HEK293 (cell line): Measurements from ENCODE around the gene MYH11.

Experiments used
- CTCF ChIA-PET: fragments of 350-600 bp; formaldehyde crosslinking; extraction: SDS; loops from one replicate; lab custom pipeline; 2021; ENCODE audit warnings: antibody characterized with exemption; lab: Yijun Ruan, JAX
- POLR2A ChIA-PET: fragments of 300-600 bp; formaldehyde crosslinking; extraction: SDS; loops from one replicate; lab custom pipeline; 2020; ENCODE audit warnings: antibody characterized with exemption, inconsistent platforms; lab: Yijun Ruan, JAX
- H3K27ac ChIP-seq: fragments of 200-500 bp; sonication (Bioruptor generic); 2 replicates; pipeline ENCODE4 v1.5.1; 2014; ENCODE audit warnings: low read depth, low read length, control low read depth, inconsistent platforms; ENCODE audit errors: extremely low read depth
- H3K36me3 ChIP-seq, 2 experiments: fragments of 200-500 bp in 1 of 2; sonication (Bioruptor generic) in 1 of 2; 1 replicate in 1 of 2; 2 replicates in 1 of 2; pipeline ENCODE4 v1.5.1; 2014 to 2017; ENCODE audit warnings: inconsistent platforms in 2 of 2, low read length in 2 of 2; ENCODE audit not compliant: control insufficient read depth in 2 of 2, insufficient read depth in 1 of 2
- H3K4me1 ChIP-seq: fragments of 200-500 bp; sonication (Bioruptor generic); 2 replicates; pipeline ENCODE4 v1.5.1; 2014; ENCODE audit warnings: mild to moderate bottlenecking, low read length, inconsistent platforms; ENCODE audit not compliant: control insufficient read depth, insufficient read depth
- H3K4me3 ChIP-seq: 2 replicates; pipeline ENCODE4 v1.5.1; 2011; ENCODE audit warnings: low read depth, mild to moderate bottlenecking, control low read depth, low read length, moderate library complexity
- H3K9me3 ChIP-seq: fragments of 200-500 bp; sonication (Bioruptor generic); 2 replicates; pipeline ENCODE4 v1.5.1; 2014; ENCODE audit warnings: low read depth, low read length, inconsistent platforms; ENCODE audit not compliant: control insufficient read depth, insufficient read depth
- MZF1 ChIP-seq: fragments of 450-650 bp; formaldehyde crosslinking; IDR thresholded peaks from 2 replicates; pipeline ENCODE4 v1.5.1; 2017; ENCODE audit warnings: missing biosample characterization, missing genetic modification characterization, borderline replicate concordance
- PRDM2 ChIP-seq: fragments of 450-650 bp; formaldehyde crosslinking; IDR thresholded peaks from 2 replicates; pipeline ENCODE4 v1.5.1; 2016; ENCODE audit warnings: missing biosample characterization, missing genetic modification characterization, borderline replicate concordance
- SP2 ChIP-seq: fragments of 450-650 bp; formaldehyde crosslinking; IDR thresholded peaks from 2 replicates; pipeline ENCODE4 v1.5.1; 2016; ENCODE audit warnings: missing biosample characterization, missing genetic modification characterization
- ZBTB44 ChIP-seq: fragments of 450-650 bp; IDR thresholded peaks from 2 replicates; pipeline ENCODE4 v1.5.1; 2018; ENCODE audit warnings: missing biosample characterization, mild to moderate bottlenecking, missing genetic modification characterization
- ZBTB48 ChIP-seq: fragments of 450-650 bp; formaldehyde crosslinking; IDR thresholded peaks from 2 replicates; pipeline ENCODE4 v1.5.1; 2016; ENCODE audit warnings: missing biosample characterization, missing genetic modification characterization
- ZNF132 ChIP-seq: fragments of 450-650 bp; formaldehyde crosslinking; IDR thresholded peaks from 2 replicates; pipeline ENCODE4 v1.5.1; 2017; ENCODE audit warnings: missing biosample characterization, missing genetic modification characterization, borderline replicate concordance
- ZNF18 ChIP-seq: fragments of 450-650 bp; formaldehyde crosslinking; IDR thresholded peaks from 2 replicates; pipeline ENCODE4 v1.5.1; 2016; ENCODE audit warnings: missing biosample characterization, missing genetic modification characterization
- ZNF2 ChIP-seq: fragments of 450-650 bp; formaldehyde crosslinking; IDR thresholded peaks from 2 replicates; pipeline ENCODE4 v1.5.1; 2016; ENCODE audit warnings: missing biosample characterization, missing genetic modification characterization
- ZNF426 ChIP-seq: fragments of 450-650 bp; formaldehyde crosslinking; IDR thresholded peaks from 2 replicates; pipeline ENCODE4 v1.5.1; 2017; ENCODE audit warnings: missing biosample characterization, missing genetic modification characterization, mild to moderate bottlenecking, inconsistent platforms, moderate library complexity
- ZNF488 ChIP-seq: fragments of 450-650 bp; formaldehyde crosslinking; IDR thresholded peaks from 2 replicates; pipeline ENCODE4 v1.5.1; 2016; ENCODE audit warnings: missing biosample characterization, missing genetic modification characterization
- ZNF549 ChIP-seq: fragments of 450-650 bp; IDR thresholded peaks from 2 replicates; pipeline ENCODE4 v1.5.1; 2018; ENCODE audit warnings: missing biosample characterization, missing genetic modification characterization, mild to moderate bottlenecking, inconsistent platforms, moderate library complexity
- ZNF660 ChIP-seq: fragments of 450-650 bp; IDR thresholded peaks from 2 replicates; pipeline ENCODE4 v1.5.1; 2018; ENCODE audit warnings: missing biosample characterization, mild to moderate bottlenecking, missing genetic modification characterization
- ZNF76 ChIP-seq: fragments of 450-650 bp; formaldehyde crosslinking; IDR thresholded peaks from 2 replicates; pipeline ENCODE4; 2016; ENCODE audit warnings: low read depth, missing biosample characterization, missing genetic modification characterization, borderline replicate concordance
- ZNF776 ChIP-seq: fragments of 450-650 bp; formaldehyde crosslinking; IDR thresholded peaks from 2 replicates; pipeline ENCODE4 v1.5.0; 2017; ENCODE audit warnings: missing biosample characterization, missing genetic modification characterization, borderline replicate concordance
- ZSCAN4 ChIP-seq: fragments of 450-650 bp; formaldehyde crosslinking; IDR thresholded peaks from 2 replicates; pipeline ENCODE4 v1.5.1; 2017; ENCODE audit warnings: missing biosample characterization, missing genetic modification characterization

The MYH11 gene

GRCh38 chr16:15900901-15901500 lies 44.2 kb upstream of the MYH11 start:
- Histone ChIP-seq H3K4me3 (no peak overlapping the region), H3K4me1 (0 out of 2 replicates have a peak, but pooled peaks cover 2% of the 10 kb centered on the region)
- POLR2A ChIA-PET: no interaction called here
- CTCF ChIA-PET: interaction anchor here (0.7 kb wide), 1 partner anchor 293 kb away, joined by 3 read pairs; no protein-coding TSS in a partner anchor
- TF ChIP-seq ZNF2 (no peak), ZNF549 (tag by site-specific recombination) (no peak), ZBTB48 (tag by site-specific recombination) (no peak), MZF1 (tag by site-specific recombination) (no peak), ZNF76 (no peak), ZNF660 (tag by site-specific recombination) (no peak), ZNF132 (tag by site-specific recombination) (no peak), ZBTB44 (tag by site-specific recombination) (no peak), ZNF18 (tag by site-specific recombination) (no peak), ZNF426 (tag by site-specific recombination) (no peak), SP2 (tag by site-specific recombination) (no peak), ZSCAN4 (tag by site-specific recombination) (no peak), PRDM2 (tag by site-specific recombination) (no peak), ZNF776 (tag by site-specific recombination) (no peak), ZNF488 (no peak)
- TF ChIP-seq, all 188 proteins: peak for 0
- H3K9me3 ChIP-seq: no peaks in the 10 kb centered on the region
- H3K36me3 ChIP-seq: no peaks in the 10 kb centered on the region
- H3K27ac ChIP-seq: no peak overlapping the region
